Measurements from ENCODE around the gene EFCC1. TPM values are rescaled to one million over a fixed set of nuclear protein-coding genes. Genes with fewer than 3 reads are reported as not detected.

Gene EFCC1
- total and polyA plus RNA-seq, 2 experiments from 2014 or later = 0.23 to 0.50 TPM

- H4K20me1 ChIP-seq (ENCODE audit: insufficient read depth, poor library complexity, severe bottlenecking) = no peaks in the 10 kb centered on the region
- no peaks in the 10 kb centered on the region for H3K4me1 ChIP-seq (ENCODE audit: insufficient read depth)
- WGBS (ENCODE audit: low lambda C conversion rate, missing lambda C conversion rate) = 98% methylated on average over 49 of the region's 67 CpGs
- no peaks in the 10 kb centered on the region for H3K27me3 ChIP-seq
- H3K9me2 ChIP-seq (replicated peaks; ENCODE audit: insufficient read depth) = no peaks in the 10 kb centered on the region
- H3K79me2 ChIP-seq = no peaks in the 10 kb centered on the region
- no peaks in the 10 kb centered on the region for H3K9me3 ChIP-seq (ENCODE audit: low read depth)
- TF ChIP-seq, protein P1, sequence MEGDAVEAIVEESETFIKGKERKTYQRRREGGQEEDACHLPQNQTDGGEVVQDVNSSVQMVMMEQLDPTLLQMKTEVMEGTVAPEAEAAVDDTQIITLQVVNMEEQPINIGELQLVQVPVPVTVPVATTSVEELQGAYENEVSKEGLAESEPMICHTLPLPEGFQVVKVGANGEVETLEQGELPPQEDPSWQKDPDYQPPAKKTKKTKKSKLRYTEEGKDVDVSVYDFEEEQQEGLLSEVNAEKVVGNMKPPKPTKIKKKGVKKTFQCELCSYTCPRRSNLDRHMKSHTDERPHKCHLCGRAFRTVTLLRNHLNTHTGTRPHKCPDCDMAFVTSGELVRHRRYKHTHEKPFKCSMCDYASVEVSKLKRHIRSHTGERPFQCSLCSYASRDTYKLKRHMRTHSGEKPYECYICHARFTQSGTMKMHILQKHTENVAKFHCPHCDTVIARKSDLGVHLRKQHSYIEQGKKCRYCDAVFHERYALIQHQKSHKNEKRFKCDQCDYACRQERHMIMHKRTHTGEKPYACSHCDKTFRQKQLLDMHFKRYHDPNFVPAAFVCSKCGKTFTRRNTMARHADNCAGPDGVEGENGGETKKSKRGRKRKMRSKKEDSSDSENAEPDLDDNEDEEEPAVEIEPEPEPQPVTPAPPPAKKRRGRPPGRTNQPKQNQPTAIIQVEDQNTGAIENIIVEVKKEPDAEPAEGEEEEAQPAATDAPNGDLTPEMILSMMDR (IDR thresholded peaks at IDR 0.05; ENCODE audit: poor library complexity) = no peak
- TF ChIP-seq EZH2 (IDR thresholded peaks at IDR 0.05; ENCODE audit: borderline replicate concordance) (no peak), EZH2phosphoT487 (IDR thresholded peaks at IDR 0.05; ENCODE audit: low read depth, severe bottlenecking, unreplicated experiment) (no peak)
- H3K27ac ChIP-seq = no peak overlapping the region
- no peak for DNase-seq (ENCODE audit: low spot score)
- no peak overlapping the region for H2AFZ ChIP-seq
- H3K36me3 ChIP-seq (replicated peaks; ENCODE audit: insufficient read depth, low read depth) = no peaks in the 10 kb centered on the region
- H3K4me3 ChIP-seq = no peak overlapping the region
- H3K4me2 ChIP-seq = no peak overlapping the region
Observed at GRCh38 chr3:129046037-129046731, 45.1 kb downstream of the EFCC1 start.

DNA sequence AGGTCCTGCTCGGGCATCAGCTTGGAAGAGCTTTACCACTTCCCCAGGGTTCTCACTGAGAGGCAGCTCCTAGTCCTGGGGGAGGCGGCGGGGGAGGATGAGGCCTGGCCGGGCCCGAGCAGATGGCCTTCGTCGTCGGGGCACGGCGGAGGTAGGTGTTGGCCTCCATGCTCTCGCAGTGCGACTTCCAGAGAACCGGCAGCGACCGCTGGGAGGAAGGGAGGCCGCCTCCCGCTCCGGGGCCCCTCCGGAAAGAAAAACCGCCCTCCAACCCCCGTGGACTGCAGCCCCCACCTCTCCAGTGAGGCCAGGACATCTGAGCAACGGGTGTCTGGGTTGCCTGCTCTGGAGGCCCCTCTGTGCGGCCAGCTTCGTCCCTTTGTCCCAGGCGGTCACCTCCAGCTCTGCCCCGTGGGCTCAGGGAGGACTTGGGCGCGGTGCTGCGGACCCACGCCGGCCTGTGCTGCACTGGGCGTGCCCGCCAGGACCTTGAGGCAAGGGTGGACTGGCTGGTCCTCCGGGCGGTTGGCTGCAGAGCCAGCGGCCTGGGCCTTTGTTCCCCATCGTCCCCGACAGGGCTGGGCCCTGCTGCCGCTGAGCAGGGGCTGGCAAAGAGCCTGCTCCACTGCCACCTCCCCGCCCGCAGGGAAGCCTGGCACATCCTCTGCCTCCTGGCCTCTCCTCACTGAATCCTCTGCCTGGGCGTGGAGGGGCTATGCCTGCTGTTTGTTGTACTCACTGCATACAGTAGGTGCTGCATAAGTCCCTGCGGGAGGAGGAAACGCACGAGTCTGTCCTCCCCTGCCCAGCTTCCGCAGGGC lies 45.8 kb downstream of the EFCC1 start:
- Histone ChIP-seq H3K9me3 (ENCODE audit: low read depth) (no peaks in the 10 kb centered on the region), H3K4me3 (no peak overlapping the region), H3K27me3 (no peaks in the 10 kb centered on the region), H3K9me2 (replicated peaks; ENCODE audit: insufficient read depth) (no peaks in the 10 kb centered on the region), H3K27ac (no peak overlapping the region), H3K79me2 (no peaks in the 10 kb centered on the region), H3K4me2 (no peak overlapping the region), H2AFZ (no peak overlapping the region), H3K36me3 (replicated peaks; ENCODE audit: insufficient read depth, low read depth) (no peaks in the 10 kb centered on the region), H4K20me1 (ENCODE audit: insufficient read depth, poor library complexity, severe bottlenecking) (no peaks in the 10 kb centered on the region), H3K4me1 (ENCODE audit: insufficient read depth) (peaks cover 3% of the 10 kb centered on the region)
- TF ChIP-seq EZH2phosphoT487 (IDR thresholded peaks at IDR 0.05; ENCODE audit: low read depth, severe bottlenecking, unreplicated experiment) (no peak), EZH2 (IDR thresholded peaks at IDR 0.05; ENCODE audit: borderline replicate concordance) (no peak)
- TF ChIP-seq, protein P1 (IDR thresholded peaks at IDR 0.05; ENCODE audit: poor library complexity) = no peak
- WGBS (ENCODE audit: low lambda C conversion rate, missing lambda C conversion rate) = 94% methylated on average over 36 of the region's 46 CpGs
- no peak for DNase-seq (ENCODE audit: low spot score)

DNA sequence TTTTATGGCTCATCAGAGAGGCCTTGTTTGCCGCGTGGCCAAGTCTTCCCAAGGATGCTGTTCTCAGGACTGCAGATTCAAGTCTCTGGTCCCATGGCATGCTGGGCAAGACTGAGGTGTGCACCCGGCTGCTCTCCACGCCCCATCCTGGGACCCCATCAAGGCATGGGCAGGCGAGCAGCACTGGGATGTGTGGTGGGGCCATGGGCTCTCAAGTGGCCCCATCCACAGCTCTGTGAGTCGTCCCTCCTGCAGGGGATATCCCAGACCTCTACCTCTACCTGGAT lies 46.4 kb downstream of the EFCC1 start:
- 95% methylated on average over 6 of the region's 6 CpGs for WGBS (ENCODE audit: low lambda C conversion rate, missing lambda C conversion rate)
- Histone ChIP-seq H3K9me3 (ENCODE audit: low read depth) (no peaks in the 10 kb centered on the region), H2AFZ (no peak overlapping the region), H3K79me2 (no peaks in the 10 kb centered on the region), H3K4me1 (ENCODE audit: insufficient read depth) (peaks cover 8% of the 10 kb centered on the region), H3K27me3 (no peaks in the 10 kb centered on the region), H4K20me1 (ENCODE audit: insufficient read depth, poor library complexity, severe bottlenecking) (no peaks in the 10 kb centered on the region), H3K4me3 (no peak overlapping the region), H3K9me2 (replicated peaks; ENCODE audit: insufficient read depth) (no peaks in the 10 kb centered on the region), H3K36me3 (replicated peaks; ENCODE audit: insufficient read depth, low read depth) (no peaks in the 10 kb centered on the region), H3K4me2 (no peak overlapping the region), H3K27ac (no peak overlapping the region)
- no peak for TF ChIP-seq EZH2phosphoT487 (IDR thresholded peaks at IDR 0.05; ENCODE audit: low read depth, severe bottlenecking, unreplicated experiment)
- TF ChIP-seq, protein P1 (IDR thresholded peaks at IDR 0.05; ENCODE audit: poor library complexity) = no peak
- no peak for TF ChIP-seq EZH2 (IDR thresholded peaks at IDR 0.05; ENCODE audit: borderline replicate concordance)
- DNase-seq (ENCODE audit: low spot score) = no peak
